Mesendoderm (in vitro differentiated cells): Measurements from ENCODE around the gene IL1A.

Experiments used
- DNase-seq: peaks from one replicate; pipeline ENCODE4 v3.0.0; 2013
- H2AK5ac ChIP-seq: 2 replicates; pipeline ENCODE4 v1.6.1; 2013; ENCODE audit warnings: low read length, inconsistent platforms
- H2BK120ac ChIP-seq: 2 replicates; pipeline ENCODE4 v1.6.1; 2013; ENCODE audit warnings: low read depth, mild to moderate bottlenecking, low read length, moderate library complexity, mixed read lengths
- H2BK15ac ChIP-seq: replicated peaks from 2 replicates; pipeline ENCODE4 v1.6.1; 2013; ENCODE audit warnings: low read depth, mild to moderate bottlenecking, moderate library complexity
- H2BK5ac ChIP-seq: 2 replicates; pipeline ENCODE4 v1.6.1; 2013; ENCODE audit warnings: low read length, inconsistent platforms
- H3K18ac ChIP-seq: 2 replicates; pipeline ENCODE4 v1.6.1; 2013; ENCODE audit warnings: mild to moderate bottlenecking, low read length, mixed read lengths
- H3K23ac ChIP-seq: one replicate; pipeline ENCODE4 v1.6.1; 2013; ENCODE audit warnings: low read length
- H3K27ac ChIP-seq: 2 replicates; pipeline ENCODE4 v1.5.1; 2013; ENCODE audit warnings: low read depth, mild to moderate bottlenecking, inconsistent platforms, low read length, moderate library complexity
- H3K27me3 ChIP-seq: 2 replicates; pipeline ENCODE4 v1.6.1; 2013; ENCODE audit warnings: low read length, control low read depth, mild to moderate bottlenecking, inconsistent platforms; ENCODE audit not compliant: insufficient read depth, poor library complexity
- H3K36me3 ChIP-seq: 2 replicates; pipeline ENCODE4 v1.6.1; 2013; ENCODE audit warnings: low read length, inconsistent platforms; ENCODE audit not compliant: control insufficient read depth, insufficient read depth
- H3K4ac ChIP-seq: one replicate; pipeline ENCODE4 v1.6.1; 2013; ENCODE audit warnings: low read depth, mild to moderate bottlenecking, low read length, moderate library complexity
- H3K4me1 ChIP-seq: 2 replicates; pipeline ENCODE4 v1.6.1; 2013; ENCODE audit warnings: low read depth, low read length, inconsistent platforms; ENCODE audit not compliant: control insufficient read depth
- H3K4me2 ChIP-seq: 2 replicates; pipeline ENCODE4 v1.6.1; 2013; ENCODE audit warnings: low read length
- H3K4me3 ChIP-seq: 2 replicates; pipeline ENCODE4 v1.5.1; 2013; ENCODE audit warnings: mild to moderate bottlenecking, low read length
- H3K56ac ChIP-seq: one replicate; pipeline ENCODE4 v1.6.1; 2013; ENCODE audit warnings: low read length
- H3K79me1 ChIP-seq: 2 replicates; pipeline ENCODE4 v1.6.1; 2013; ENCODE audit warnings: low read length, inconsistent platforms
- H3K79me2 ChIP-seq: 2 replicates; pipeline ENCODE4 v1.6.1; 2013; ENCODE audit warnings: mild to moderate bottlenecking, low read length; ENCODE audit not compliant: control insufficient read depth, insufficient read depth
- H3K9ac ChIP-seq: 2 replicates; pipeline ENCODE4 v1.6.1; 2013; ENCODE audit warnings: low read length, inconsistent platforms
- H4K5ac ChIP-seq: one replicate; pipeline ENCODE4 v1.6.1; 2013; ENCODE audit warnings: low read length
- H4K8ac ChIP-seq: one replicate; pipeline ENCODE4 v1.6.1; 2013; ENCODE audit warnings: low read depth, mild to moderate bottlenecking, control low read depth, low read length, moderate library complexity
- whole genome bisulfite sequencing: extraction: QIAGEN DNeasy Blood & Tissue Kit; methylation state at CpG from one replicate; pipeline ENCODE4 v1.1.7; 2013; ENCODE audit warnings: low lambda C conversion rate, missing lambda C conversion rate; ENCODE audit not compliant: insufficient coverage; ENCODE audit errors: extremely low coverage; 5-methylcytosine and 5-hydroxymethylcytosine counted together

Gene IL1A

GRCh38 chr2:112827604-112828185, 43.4 kb upstream of the IL1A start:
- DNase-seq, result no peak
- Histone ChIP-seq H2BK15ac (no peak overlapping the region), H3K4ac (no peak overlapping the region), H3K18ac (no peak overlapping the region), H4K5ac (no peak overlapping the region), H3K36me3 (no peaks in the 10 kb centered on the region), H3K9ac (no peak overlapping the region), H3K4me3 (no peak overlapping the region), H4K8ac (no peak overlapping the region), H3K23ac (no peak overlapping the region), H2AK5ac (no peak overlapping the region), H3K79me2 (no peaks in the 10 kb centered on the region), H2BK120ac (no peak overlapping the region), H3K79me1 (no peaks in the 10 kb centered on the region), H3K27ac (no peak overlapping the region), H2BK5ac (no peak overlapping the region), H3K4me1 (no peaks in the 10 kb centered on the region), H3K27me3 (no peaks in the 10 kb centered on the region), H3K56ac (no peak overlapping the region), H3K4me2 (no peak overlapping the region)
- no CpG with 5 or more reads among the region's 6 CpGs for WGBS

- Histone ChIP-seq H4K8ac (no peak overlapping the region), H4K5ac (no peak overlapping the region), H3K79me2 (no peaks in the 10 kb centered on the region), H3K27ac (no peak overlapping the region), H3K4me1 (no peaks in the 10 kb centered on the region), H3K9ac (no peak overlapping the region), H3K27me3 (no peaks in the 10 kb centered on the region), H2BK120ac (no peak overlapping the region), H2AK5ac (no peak overlapping the region), H3K4me2 (no peak overlapping the region), H3K56ac (no peak overlapping the region), H2BK15ac (no peak overlapping the region), H3K36me3 (no peaks in the 10 kb centered on the region), H3K4me3 (no peak overlapping the region), H3K23ac (no peak overlapping the region), H2BK5ac (no peak overlapping the region), H3K18ac (no peak overlapping the region), H3K4ac (no peak overlapping the region), H3K79me1 (no peaks in the 10 kb centered on the region)
- no peak for DNase-seq
- no CpG with 5 or more reads among the region's 3 CpGs for WGBS
Measured at GRCh38 chr2:112827009-112827408, 42.7 kb upstream of the IL1A start.

DNA sequence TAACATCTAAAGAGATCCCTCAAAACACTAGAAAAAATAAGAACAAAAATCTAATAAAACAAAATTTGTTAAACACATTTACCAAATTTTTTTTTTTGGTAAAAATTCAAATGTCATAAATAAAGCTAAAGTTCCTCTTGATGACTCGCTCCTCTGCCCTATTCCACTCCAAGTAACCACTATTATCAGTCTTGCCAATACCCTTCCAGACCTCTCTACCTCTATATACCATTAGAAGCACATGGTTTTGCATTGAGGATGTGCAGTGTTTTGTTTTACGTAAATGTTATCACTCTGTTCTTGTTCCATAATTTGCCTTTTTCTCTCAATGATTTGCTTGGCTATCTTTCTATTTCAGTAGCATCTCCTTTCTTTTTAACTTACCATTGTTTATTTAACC, 41.4 kb upstream of the IL1A start:
- Histone ChIP-seq H3K56ac (no peak overlapping the region), H4K8ac (no peak overlapping the region), H2AK5ac (no peak overlapping the region), H3K9ac (no peak overlapping the region), H3K27me3 (no peaks in the 10 kb centered on the region), H3K79me2 (no peaks in the 10 kb centered on the region), H3K4ac (no peak overlapping the region), H4K5ac (no peak overlapping the region), H3K4me2 (no peak overlapping the region), H3K4me3 (no peak overlapping the region), H3K36me3 (no peaks in the 10 kb centered on the region), H3K23ac (no peak overlapping the region), H3K4me1 (no peaks in the 10 kb centered on the region), H3K79me1 (no peaks in the 10 kb centered on the region), H3K27ac (no peak overlapping the region), H2BK120ac (no peak overlapping the region), H2BK5ac (no peak overlapping the region), H2BK15ac (no peak overlapping the region), H3K18ac (no peak overlapping the region)
- WGBS, result no CpG with 5 or more reads among the region's 2 CpGs
- no peak for DNase-seq

DNA sequence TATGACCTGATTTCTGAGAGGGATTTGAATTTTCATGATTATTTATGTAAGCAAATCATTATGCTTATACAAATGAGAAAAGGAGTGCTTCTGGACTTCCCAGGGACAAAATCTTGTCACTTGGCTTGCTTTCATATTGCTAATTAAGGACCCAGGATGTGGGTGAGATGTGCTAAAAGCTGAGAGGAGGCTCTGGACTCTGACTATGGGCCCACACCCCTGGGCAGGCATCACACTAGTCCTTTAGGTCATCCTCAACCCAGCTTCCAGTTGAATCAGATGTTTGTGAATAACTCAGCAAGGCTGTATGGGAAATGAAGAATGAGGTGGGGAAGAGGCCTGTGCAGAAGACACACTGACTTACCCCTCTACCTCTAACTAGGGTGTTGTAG, 40.4 kb upstream of the IL1A start:
- H3K18ac ChIP-seq, result no peak overlapping the region
- H3K4me3 ChIP-seq, result no peak overlapping the region
- H3K36me3 ChIP-seq, result no peaks in the 10 kb centered on the region
- no peak overlapping the region for H3K4ac ChIP-seq
- no peak overlapping the region for H2BK15ac ChIP-seq
- H2BK5ac ChIP-seq, result no peak overlapping the region
- H4K5ac ChIP-seq, result no peak overlapping the region
- H4K8ac ChIP-seq, result no peak overlapping the region
- H3K27ac ChIP-seq, result no peak overlapping the region
- H2BK120ac ChIP-seq, result no peak overlapping the region
- no peak overlapping the region for H3K56ac ChIP-seq
- no peak overlapping the region for H3K9ac ChIP-seq
- no peaks in the 10 kb centered on the region for H3K79me1 ChIP-seq
- H3K27me3 ChIP-seq, result no peaks in the 10 kb centered on the region
- H3K4me1 ChIP-seq, result no peaks in the 10 kb centered on the region
- H3K79me2 ChIP-seq, result no peaks in the 10 kb centered on the region
- DNase-seq, result no peak
- H3K23ac ChIP-seq, result no peak overlapping the region
- no peak overlapping the region for H3K4me2 ChIP-seq
- no peak overlapping the region for H2AK5ac ChIP-seq

- H3K36me3 ChIP-seq, result no peaks in the 10 kb centered on the region
- no peak overlapping the region for H4K5ac ChIP-seq
- no peak overlapping the region for H2BK120ac ChIP-seq
- no peak overlapping the region for H3K23ac ChIP-seq
- no peaks in the 10 kb centered on the region for H3K4me1 ChIP-seq
- WGBS, result no CpG with 5 or more reads among the region's 4 CpGs
- no peaks in the 10 kb centered on the region for H3K27me3 ChIP-seq
- no peaks in the 10 kb centered on the region for H3K79me2 ChIP-seq
- no peak overlapping the region for H4K8ac ChIP-seq
- H2AK5ac ChIP-seq, result no peak overlapping the region
- H3K18ac ChIP-seq, result no peak overlapping the region
- H2BK15ac ChIP-seq, result no peak overlapping the region
- no peak overlapping the region for H3K4me3 ChIP-seq
- H3K27ac ChIP-seq, result no peak overlapping the region
- no peak overlapping the region for H3K4me2 ChIP-seq
- no peak overlapping the region for H3K56ac ChIP-seq
- DNase-seq, result no peak
- no peak overlapping the region for H3K4ac ChIP-seq
- no peaks in the 10 kb centered on the region for H3K79me1 ChIP-seq
- H2BK5ac ChIP-seq, result no peak overlapping the region
- H3K9ac ChIP-seq, result no peak overlapping the region
Measured at GRCh38 chr2:112821682-112822081, 37.4 kb upstream of the IL1A start.

DNA sequence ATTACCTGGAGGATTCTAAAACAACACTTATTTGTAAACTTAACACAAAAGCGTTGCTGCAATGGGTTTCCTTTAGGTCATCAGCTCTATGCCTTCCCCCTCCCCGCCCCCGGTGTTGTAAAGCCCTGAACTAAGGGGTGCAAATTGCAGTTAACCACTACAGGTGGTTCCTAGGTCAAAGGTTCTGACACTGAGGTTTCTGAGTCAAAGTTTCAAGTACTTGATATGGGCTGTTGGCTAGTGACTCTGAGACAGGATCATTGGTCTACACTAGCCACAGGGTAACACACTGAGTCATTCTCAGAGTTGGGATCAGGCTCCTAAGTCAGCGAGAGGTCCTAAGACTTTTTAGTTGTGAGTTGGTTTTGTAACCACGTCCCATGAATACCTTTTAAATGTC, 36.8 kb upstream of the IL1A start:
- H3K4ac ChIP-seq, result no peak overlapping the region
- H4K5ac ChIP-seq, result no peak overlapping the region
- H3K36me3 ChIP-seq, result no peaks in the 10 kb centered on the region
- H3K79me2 ChIP-seq, result no peaks in the 10 kb centered on the region
- H3K79me1 ChIP-seq, result no peaks in the 10 kb centered on the region
- no peak overlapping the region for H2BK120ac ChIP-seq
- no peak for DNase-seq
- no peak overlapping the region for H3K9ac ChIP-seq
- H4K8ac ChIP-seq, result no peak overlapping the region
- no peak overlapping the region for H2AK5ac ChIP-seq
- no peaks in the 10 kb centered on the region for H3K4me1 ChIP-seq
- no peak overlapping the region for H3K4me3 ChIP-seq
- no peak overlapping the region for H3K4me2 ChIP-seq
- H3K27me3 ChIP-seq, result no peaks in the 10 kb centered on the region
- WGBS, result no CpG with 5 or more reads among the region's 5 CpGs
- no peak overlapping the region for H3K56ac ChIP-seq
- no peak overlapping the region for H2BK5ac ChIP-seq
- no peak overlapping the region for H3K27ac ChIP-seq
- no peak overlapping the region for H3K23ac ChIP-seq
- H3K18ac ChIP-seq, result no peak overlapping the region
- no peak overlapping the region for H2BK15ac ChIP-seq
